Natural killer cell (primary cell): ENCODE data around the gene NDUFC2. TPM values are rescaled to one million over a fixed set of nuclear protein-coding genes. Genes with fewer than 3 reads are reported as not detected.
"Not testable (repeated sequence)": the region's sequence is repeated elsewhere in the genome, so short reads cannot be mapped to it uniquely, and the experiment has no call there.

Source experiments
- ATAC-seq, 3 donors: fragments of 150-1000 bp in 2 of 3; fragments of 200-7000 bp in 1 of 3; cut with Tn5 transposase; 1 replicate in 1 of 3; 2 replicates in 2 of 3; pipeline ENCODE4 v1.10.0; 2021; ENCODE audit warnings: mild to moderate bottlenecking in 2 of 3, moderate library complexity in 2 of 3
- DNase-seq, 2 donors: peaks; one replicate each; pipeline versions ENCODE4 v3.0.0 to v3.0.0-alpha.2; 2013 to 2021; ENCODE audit warnings: mixed read lengths in 1 of 2
- H3K27ac ChIP-seq: one replicate; pipeline ENCODE4 v1.5.1; 2013; ENCODE audit warnings: mild to moderate bottlenecking, low read length
- H3K27me3 ChIP-seq: one replicate; pipeline ENCODE4 v1.6.1; 2013; ENCODE audit warnings: low read length; ENCODE audit not compliant: control insufficient read depth, insufficient read depth
- H3K36me3 ChIP-seq: one replicate; pipeline ENCODE4 v1.6.1; 2013; ENCODE audit warnings: low read length; ENCODE audit not compliant: control insufficient read depth, insufficient read depth
- H3K4me1 ChIP-seq: one replicate; pipeline ENCODE4 v1.6.1; 2013; ENCODE audit warnings: low read length; ENCODE audit not compliant: control insufficient read depth, insufficient read depth
- H3K4me3 ChIP-seq: one replicate; pipeline ENCODE4 v1.5.1; 2013; ENCODE audit warnings: low read length
- H3K9me3 ChIP-seq: one replicate; pipeline ENCODE4 v1.6.1; 2013; ENCODE audit warnings: low read length; ENCODE audit not compliant: control insufficient read depth, insufficient read depth
- H3K27ac Mint-ChIP-seq, 2 donors: one replicate each; pipeline ENCODE4 v1.8.0; 2022; ENCODE audit warnings: mild to moderate bottlenecking in 2 of 2, mixed read lengths in 2 of 2, moderate library complexity in 1 of 2
- H3K27me3 Mint-ChIP-seq, 2 donors: one replicate each; pipeline ENCODE4 v1.8.0; 2022; ENCODE audit warnings: low read depth in 2 of 2, mixed read lengths in 2 of 2
- H3K36me3 Mint-ChIP-seq: one replicate; pipeline ENCODE4 v1.8.0; 2022; ENCODE audit warnings: mixed read lengths
- H3K4me1 Mint-ChIP-seq, 2 donors: one replicate each; pipeline ENCODE4 v1.8.0; 2022; ENCODE audit warnings: mixed read lengths in 2 of 2
- H3K4me3 Mint-ChIP-seq: one replicate; pipeline ENCODE4 v1.8.0; 2022; ENCODE audit warnings: mild to moderate bottlenecking, moderate library complexity, mixed read lengths
- H3K9me3 Mint-ChIP-seq, 2 donors: one replicate each; pipeline ENCODE4 v1.8.0; 2022; ENCODE audit warnings: mixed read lengths in 2 of 2
- CTCF ChIP-seq: fragments of 200-600 bp; IDR thresholded peaks from one replicate; pipeline ENCODE4 v1.8.0; 2022; ENCODE audit warnings: antibody characterized with exemption
- WGBS: methylation state at CpG from one replicate; pipeline ENCODE4 v1.1.7; 2013; ENCODE audit warnings: missing lambda C conversion rate; ENCODE audit not compliant: insufficient coverage; 5-methylcytosine and 5-hydroxymethylcytosine counted together
- intact Hi-C: fragments of 100-400 bp; cut with micrococcal nuclease; formaldehyde crosslinking; loops from one replicate; pipeline ENCODE4 v1.14.2; 2022
- total RNA-seq, 4 donors: library from RNA; stranded (reverse); fragments of 120-200 nt in 1 of 4; gene quantifications; one replicate each; pipeline versions ENCODE4 v1.2.3 to v1.2.4, GENCODE V29; 2013 to 2022

The NDUFC2 gene
- total RNA-seq, 3 donors from 2014 or later (not counting 1 experiment from before 2014, with no cell fraction given), result 51.8 to 75.4 (median 60.2) TPM

- ATAC-seq, result no peak
- peaks cover 9% of the 10 kb centered on the region in 2 donors for H3K4me1 Mint-ChIP-seq
- Histone ChIP-seq H3K27ac (no peak overlapping the region), H3K4me1 (peaks cover 6% of the 10 kb centered on the region), H3K4me3 (no peak overlapping the region), H3K36me3 (no peaks in the 10 kb centered on the region), H3K27me3 (no peaks in the 10 kb centered on the region), H3K9me3 (no peaks in the 10 kb centered on the region)
- WGBS, result 96% methylated on average over 2 of the region's 3 CpGs
- H3K4me3 Mint-ChIP-seq, result no peak overlapping the region
- H3K9me3 Mint-ChIP-seq, result no peaks in the 10 kb centered on the region
- DNase-seq, result no peak
- intact Hi-C loops, result no loop called here
- H3K27me3 Mint-ChIP-seq, result no peaks in the 10 kb centered on the region
- TF ChIP-seq CTCF, result no peak
- no peak overlapping the region for H3K27ac Mint-ChIP-seq
- no peaks in the 10 kb centered on the region for H3K36me3 Mint-ChIP-seq
Observed at GRCh38 chr11:78085972-78086371, 6.3 kb upstream of the NDUFC2 start.

GRCh38 chr11:78084506-78084905 is 4.8 kb upstream of the NDUFC2 start:
- H3K27me3 Mint-ChIP-seq, H3K4me3 Mint-ChIP-seq, ATAC-seq: not testable (repeated sequence)

GRCh38 chr11:78083021-78083420 is 3.4 kb upstream of the NDUFC2 start:
- no peaks in the 10 kb centered on the region for H3K36me3 ChIP-seq
- no peak for TF ChIP-seq CTCF
- peaks cover 27% of the 10 kb centered on the region for H3K4me1 ChIP-seq
- H3K27ac ChIP-seq, result no peak overlapping the region
- WGBS, result 86% methylated on average over 4 of the region's 4 CpGs
- no peaks in the 10 kb centered on the region for H3K9me3 Mint-ChIP-seq
- no peaks in the 10 kb centered on the region for H3K36me3 Mint-ChIP-seq
- H3K9me3 ChIP-seq, result no peaks in the 10 kb centered on the region
- no peaks in the 10 kb centered on the region for H3K27me3 Mint-ChIP-seq
- no peak overlapping the region for H3K4me3 Mint-ChIP-seq
- no peak overlapping the region for H3K4me3 ChIP-seq
- peaks cover 19 to 25% of the 10 kb centered on the region in 2 donors for H3K4me1 Mint-ChIP-seq
- H3K27ac Mint-ChIP-seq, result no peak overlapping the region
- ATAC-seq (no peak), DNase-seq (no peak)
- no peaks in the 10 kb centered on the region for H3K27me3 ChIP-seq
- intact Hi-C loops, result no loop called here

More at GRCh38 chr11:78084506-78084905, 4.8 kb upstream of the NDUFC2 start:
- H3K4me3 ChIP-seq, H3K9me3 Mint-ChIP-seq, H3K27me3 ChIP-seq, DNase-seq, H3K36me3 ChIP-seq, H3K9me3 ChIP-seq, H3K27ac ChIP-seq, H3K27ac Mint-ChIP-seq, H3K36me3 Mint-ChIP-seq, intact Hi-C loops: not testable (repeated sequence)
- H3K4me1 ChIP-seq, result peaks cover 18% of the 10 kb centered on the region
- H3K4me1 Mint-ChIP-seq, result peaks cover 12 to 13% of the 10 kb centered on the region in 2 donors
- 95% methylated on average over 8 of the region's 8 CpGs for WGBS

GRCh38 chr11:78082146-78082545 is 2.5 kb upstream of the NDUFC2 start:
- intact Hi-C loops, result no loop called here
- WGBS, result 95% methylated on average over 8 of the region's 8 CpGs

More at GRCh38 chr11:78082146-78082545, 2.5 kb upstream of the NDUFC2 start:
- Mint-ChIP-seq H3K4me3 (no peak overlapping the region), H3K27me3 (no peaks in the 10 kb centered on the region), H3K4me1 (peaks cover 24 to 29% of the 10 kb centered on the region in 2 donors), H3K27ac (peak overlapping the region; percentile 3 to 5), H3K36me3 (no peaks in the 10 kb centered on the region), H3K9me3 (no peaks in the 10 kb centered on the region)
- no peak for ATAC-seq
- no peaks in the 10 kb centered on the region for H3K27me3 ChIP-seq
- H3K4me1 ChIP-seq, result peaks cover 36% of the 10 kb centered on the region
- TF ChIP-seq CTCF, result no peak
- H3K9me3 ChIP-seq, result no peaks in the 10 kb centered on the region
- H3K36me3 ChIP-seq, result no peaks in the 10 kb centered on the region
- H3K27ac ChIP-seq, result no peak overlapping the region
- no peak for DNase-seq
- no peak overlapping the region for H3K4me3 ChIP-seq
